LHCN-M2 (cell line): ENCODE measurements around the gene NFYC. TPM values are rescaled to one million over a fixed set of nuclear protein-coding genes. Genes with fewer than 3 reads are reported as not detected.

ENCODE experiments used
- DNase-seq: peaks from one replicate; pipeline ENCODE4 v3.0.0-alpha.2; 2012; ENCODE audit warnings: low read depth
- polyA plus RNA-seq: library from polyadenylated mRNA; unstranded; fragments of >200 nt; gene quantifications from one replicate; pipeline ENCODE4 v1.2.1, GENCODE V29; 2012; ENCODE audit warnings: missing spikeins
- total RNA-seq: library from RNA; depleted of rRNA; stranded (reverse); fragments of >200 nt; gene quantifications from 2 replicates; pipeline ENCODE4 v1.2.3, GENCODE V29; 2014; rRNA removed

The NFYC gene
- 31.3 and 33.1 TPM in 2 replicates for total RNA-seq
- 27.2 TPM for polyA plus RNA-seq

GRCh38 chr1:40691538-40692428 lies at the start of gene NFYC:
NFYC (plus strand) TSS chr1:40691704; CDS start chr1:40738844, 47,140 bp downstream.
- DNase-seq = peak; percentile 96

- no peak for DNase-seq
Measured at GRCh38 chr1:40645118-40645680, 46.3 kb upstream of the NFYC start.

DNA sequence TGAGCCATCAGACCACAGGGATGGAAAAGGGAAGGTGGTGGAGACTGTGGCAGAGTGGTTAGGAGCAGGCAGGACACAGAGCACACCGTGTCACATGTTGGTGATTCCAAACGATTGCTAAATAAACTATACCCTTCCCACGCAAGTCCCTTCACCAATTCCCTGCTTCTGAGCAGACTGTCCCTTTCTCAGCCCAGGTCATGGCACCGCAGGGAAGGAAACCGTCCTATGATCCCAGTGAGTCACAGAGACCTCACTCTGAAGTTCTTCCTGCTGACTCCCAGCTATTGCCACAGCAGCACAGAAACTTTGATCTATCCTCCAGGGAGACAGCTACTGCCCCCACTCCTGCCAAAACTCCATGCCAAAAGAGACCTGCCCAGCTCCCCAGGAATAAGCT lies 45.2 kb upstream of the NFYC start:
- peak; percentile 45 for DNase-seq

GRCh38 chr1:40648200-40648599 lies 43.3 kb upstream of the NFYC start:
- no peak for DNase-seq

DNA sequence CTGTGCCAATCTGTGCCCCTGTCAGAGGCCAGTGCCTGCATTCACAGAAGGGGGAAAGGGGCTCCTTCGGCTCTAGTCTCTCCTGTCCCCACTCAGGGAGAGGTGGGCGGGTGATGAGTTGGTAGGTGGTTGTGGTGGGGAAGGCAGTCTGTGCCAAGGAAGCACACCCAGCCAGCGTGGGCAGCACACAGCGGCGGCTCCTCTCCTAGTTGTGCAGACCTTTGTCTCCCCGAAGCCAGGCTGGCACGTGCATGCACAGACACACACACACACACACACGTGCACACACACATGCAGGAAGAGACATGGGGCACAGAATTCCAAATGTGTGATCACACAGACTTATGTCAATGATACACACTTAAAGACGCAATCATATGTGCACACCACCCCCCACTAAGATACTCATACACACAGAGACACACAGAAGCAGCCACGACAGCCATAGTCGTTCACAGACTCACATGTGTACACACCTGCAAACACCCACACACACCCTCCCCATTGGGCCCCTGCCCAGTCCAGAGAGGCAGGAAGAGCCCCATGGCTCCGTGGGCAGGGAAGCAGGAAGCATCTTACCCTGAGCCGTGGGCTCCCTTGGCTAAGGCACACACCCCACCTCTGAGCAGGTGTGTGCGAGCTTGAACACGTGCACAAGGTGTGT lies 42.4 kb upstream of the NFYC start:
- DNase-seq = no peak

DNA sequence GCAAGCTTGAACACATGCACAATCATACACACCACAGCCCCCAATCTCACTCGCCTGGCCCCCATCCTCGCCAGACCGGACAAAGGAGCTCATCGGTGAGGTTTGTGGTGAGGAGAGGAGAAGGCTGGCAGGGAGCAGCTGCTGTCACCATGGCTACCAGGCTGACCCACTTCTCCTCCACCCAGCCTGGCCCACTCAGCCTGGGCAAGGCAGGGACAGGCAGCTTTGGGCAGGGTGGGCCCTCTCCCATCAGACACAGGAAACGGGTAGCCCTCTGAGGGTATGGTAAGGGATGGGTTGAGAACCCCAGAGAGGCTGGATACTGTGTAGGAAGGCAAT lies 41.9 kb upstream of the NFYC start:
- no peak for DNase-seq

GRCh38 chr1:40650075-40650474 lies 41.4 kb upstream of the NFYC start:
- no peak for DNase-seq

DNA sequence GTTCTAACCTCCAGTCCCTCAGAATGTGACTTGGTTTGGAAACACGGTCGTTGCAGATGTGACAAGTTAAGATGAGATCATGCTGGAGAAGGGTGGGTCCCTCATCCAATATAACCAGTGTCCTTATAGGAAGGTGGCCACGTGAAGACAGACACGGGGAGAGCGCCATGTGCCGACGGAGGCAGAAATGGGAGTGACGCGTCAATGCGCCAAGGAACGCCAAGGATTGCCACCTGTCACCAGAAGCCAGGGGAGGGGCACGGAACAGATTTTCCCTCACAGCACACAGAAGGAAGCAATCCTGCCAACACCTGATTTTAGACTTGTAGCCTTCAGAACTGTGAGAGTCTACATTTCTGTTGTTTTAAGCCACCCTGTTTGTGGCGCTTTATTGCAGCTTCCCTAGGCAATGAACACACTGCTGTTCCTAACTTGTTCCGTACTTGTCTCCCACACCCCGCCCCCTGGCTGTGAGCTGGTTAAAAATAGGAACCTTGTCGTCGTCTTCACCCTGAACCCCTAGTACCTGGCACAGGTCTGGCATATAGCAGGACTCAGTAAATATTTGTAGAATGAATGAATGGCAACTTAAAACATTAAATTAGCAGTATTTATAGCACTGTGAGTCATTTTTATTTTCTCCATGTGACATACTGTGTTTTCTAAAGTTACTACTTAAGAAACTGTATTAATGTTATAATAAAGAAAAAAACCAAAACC lies 40.2 kb upstream of the NFYC start:
- DNase-seq = no peak

- DNase-seq = no peak
Measured at GRCh38 chr1:40652468-40652867, 39.0 kb upstream of the NFYC start.

DNA sequence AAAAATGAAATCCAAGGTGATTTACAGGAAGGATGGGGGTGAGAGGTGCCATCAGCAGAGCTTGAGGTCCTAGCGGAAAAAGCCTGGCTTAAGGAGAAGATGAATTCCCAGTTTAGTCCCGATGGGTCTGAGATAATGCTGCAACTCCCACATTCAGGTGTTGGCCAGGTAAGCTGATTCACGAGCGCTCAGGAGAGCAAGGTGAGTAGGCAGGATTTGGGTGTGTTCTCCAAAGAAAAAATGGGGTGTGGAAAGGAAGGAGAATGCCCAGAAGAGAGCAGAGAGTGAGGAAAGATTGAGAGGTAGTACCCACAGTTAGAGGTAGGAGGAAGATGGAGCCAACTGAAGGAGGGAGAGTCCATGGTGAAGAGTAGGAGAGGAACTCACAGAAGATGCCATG lies 38.5 kb upstream of the NFYC start:
- no peak for DNase-seq

DNA sequence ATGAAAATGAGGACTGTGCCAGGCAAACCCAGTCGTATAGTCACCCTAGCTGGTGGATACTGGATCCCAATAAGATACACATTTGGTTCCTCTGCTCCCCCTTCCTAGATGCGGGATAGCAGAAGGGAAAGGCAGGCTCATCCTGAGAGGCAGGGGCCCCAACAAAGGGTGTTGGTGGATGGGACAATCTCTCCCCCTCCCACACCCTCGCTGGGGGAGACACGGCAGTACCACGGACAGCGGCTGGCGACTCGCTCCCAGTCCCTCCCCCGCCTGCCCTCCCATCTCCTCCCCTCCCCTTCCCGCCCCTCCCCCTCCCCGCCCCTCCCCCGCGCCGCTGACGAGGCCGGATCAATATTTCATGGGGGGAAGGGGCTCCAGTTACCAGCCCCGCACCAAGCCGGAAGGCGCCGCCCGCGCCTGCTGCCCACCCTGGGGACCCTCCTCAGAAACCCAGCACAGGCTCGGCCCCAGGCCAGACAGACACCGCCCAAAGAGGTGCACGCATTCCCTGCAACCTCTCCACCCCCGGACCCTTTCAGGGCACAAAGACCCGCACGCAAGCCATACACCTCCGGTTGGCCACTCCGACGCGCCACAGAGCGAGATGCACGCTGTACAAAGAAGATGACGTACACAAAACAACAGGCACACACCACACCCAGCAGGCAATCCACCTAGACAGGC lies 37.5 kb upstream of the NFYC start:
- DNase-seq = no peak

- no peak for DNase-seq
Measured at GRCh38 chr1:40657046-40657445, 34.5 kb upstream of the NFYC start.

- DNase-seq = no peak
Measured at GRCh38 chr1:40658751-40659648, 32.5 kb upstream of the NFYC start.

DNA sequence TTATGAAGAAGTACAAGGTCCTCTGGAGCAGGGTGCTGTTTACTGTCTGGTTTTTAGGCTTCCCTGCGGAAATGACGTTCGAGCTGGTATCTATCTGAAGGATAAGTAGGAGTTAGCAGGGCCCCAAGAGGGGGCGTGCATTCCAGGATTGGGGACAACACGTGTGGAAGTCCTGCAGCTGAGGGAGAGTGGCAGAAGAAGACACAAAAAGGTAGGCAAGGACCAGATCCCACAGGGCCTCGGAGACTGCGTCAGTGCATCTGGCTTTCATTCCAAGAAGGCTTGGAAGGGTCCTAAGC lies 31.9 kb upstream of the NFYC start:
- no peak for DNase-seq

- no peak for DNase-seq
Measured at GRCh38 chr1:40661678-40662077, 29.8 kb upstream of the NFYC start.

GRCh38 chr1:40662151-40662550 lies 29.4 kb upstream of the NFYC start:
- DNase-seq = no peak

GRCh38 chr1:40662864-40663263 lies 28.6 kb upstream of the NFYC start:
- peak; percentile 57 for DNase-seq

GRCh38 chr1:40663324-40664166 lies 28.0 kb upstream of the NFYC start:
- peak; percentile 17 for DNase-seq

- no peak for DNase-seq
Measured at GRCh38 chr1:40664167-40664537, 27.4 kb upstream of the NFYC start.

GRCh38 chr1:40664791-40665190 lies 26.7 kb upstream of the NFYC start:
- DNase-seq = no peak
